Retinal pigment epithelial cell (primary cell): ENCODE data around the gene C9orf85.

ENCODE experiments used
- DNase-seq: peaks from one replicate; pipeline ENCODE4 v3.0.0-alpha.2; 2010; ENCODE audit warnings: low read depth
- H3K4me3 ChIP-seq: 2 replicates; pipeline ENCODE4 v1.5.1; 2011; ENCODE audit warnings: mild to moderate bottlenecking, low read length, control low read depth, moderate library complexity
- CTCF ChIP-seq: conservative IDR thresholded peaks from 2 replicates; pipeline ENCODE4 v1.5.1; 2011; ENCODE audit warnings: low read depth, low read length, control low read depth, inconsistent platforms

C9orf85 gene

DNA sequence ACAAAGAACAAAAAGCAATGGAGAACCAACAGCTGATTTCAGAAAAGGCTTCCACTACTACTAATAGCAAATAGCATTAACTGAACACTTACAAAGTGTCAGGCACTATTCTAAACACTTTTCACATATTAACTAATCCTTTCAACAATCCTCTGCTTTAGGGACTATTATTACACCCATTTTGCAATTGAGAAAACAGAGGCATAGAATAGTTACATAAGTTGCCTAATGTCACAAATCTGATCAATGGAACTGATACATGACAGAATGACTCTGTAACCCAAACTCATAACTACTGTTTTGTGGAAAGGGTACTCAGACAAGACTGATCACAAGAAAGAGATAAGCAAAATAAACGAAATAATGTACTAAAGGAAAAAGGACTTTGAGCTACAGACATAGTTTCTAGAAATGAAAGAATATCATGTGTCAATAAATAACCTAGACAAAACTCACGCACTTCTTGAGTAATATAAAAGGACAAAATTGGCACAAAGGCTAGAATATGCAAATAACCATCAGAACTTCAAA lies 31.7 kb upstream of the C9orf85 start:
- DNase-seq = no peak
- no peak overlapping the region for H3K4me3 ChIP-seq
- TF ChIP-seq CTCF = no peak

DNA sequence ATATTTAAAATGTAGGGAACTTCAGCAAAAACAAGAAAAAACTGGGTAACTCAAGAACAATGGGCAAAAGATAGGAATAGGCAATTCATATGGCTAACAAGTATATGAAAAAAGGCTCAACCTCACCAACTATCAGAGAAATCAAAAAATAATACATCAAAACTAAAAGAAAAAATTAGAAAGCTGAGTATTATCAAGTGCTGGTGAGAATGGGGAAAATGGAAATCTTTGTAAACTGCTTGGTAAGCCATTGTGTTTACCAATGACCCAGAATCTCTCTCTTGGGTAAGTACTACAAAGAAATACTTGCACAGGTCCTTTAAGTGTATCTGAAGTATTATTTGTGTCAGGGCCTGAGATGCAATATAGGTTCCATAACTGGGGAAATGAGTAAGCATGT lies 27.4 kb upstream of the C9orf85 start:
- no peak overlapping the region for H3K4me3 ChIP-seq
- no peak for TF ChIP-seq CTCF
- no peak for DNase-seq

DNA sequence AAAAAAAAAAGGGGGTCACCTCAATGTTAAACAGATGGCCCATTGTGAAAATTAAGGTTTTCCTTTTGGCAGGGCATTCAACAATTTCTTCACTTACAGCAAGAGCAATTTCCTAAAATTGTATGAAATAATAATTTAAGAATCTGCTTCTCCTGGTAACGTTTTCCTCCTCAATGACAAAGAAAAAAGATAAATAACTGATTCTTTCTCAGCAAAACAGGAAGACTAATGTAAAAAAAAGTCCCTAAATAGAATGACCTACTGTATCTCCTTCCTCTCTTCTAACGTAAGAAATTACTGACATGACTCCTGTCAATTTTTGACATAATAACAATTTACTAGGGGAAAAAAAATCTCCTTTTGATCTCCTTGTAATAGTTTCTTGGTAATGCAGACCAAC lies 26.0 kb upstream of the C9orf85 start:
- no peak overlapping the region for H3K4me3 ChIP-seq
- TF ChIP-seq CTCF = no peak
- no peak for DNase-seq

- no peak for DNase-seq
- TF ChIP-seq CTCF = no peak
- H3K4me3 ChIP-seq = no peak overlapping the region
Observed at GRCh38 chr9:71886015-71886414, 25.4 kb upstream of the C9orf85 start.

GRCh38 chr9:71886541-71886940 lies 24.9 kb upstream of the C9orf85 start:
- DNase-seq = no peak
- H3K4me3 ChIP-seq = no peak overlapping the region
- TF ChIP-seq CTCF = no peak

GRCh38 chr9:71887362-71887761 lies 24.1 kb upstream of the C9orf85 start:
- no peak for TF ChIP-seq CTCF
- DNase-seq = no peak

GRCh38 chr9:71890042-71890679 lies 21.3 kb upstream of the C9orf85 start:
- DNase-seq = no peak
- no peak for TF ChIP-seq CTCF
- H3K4me3 ChIP-seq = no peak overlapping the region

More at GRCh38 chr9:71887362-71887761, 24.1 kb upstream of the C9orf85 start:
- no peak overlapping the region for H3K4me3 ChIP-seq
